Right forelimb (tissue), 1 donor: Measurements from ENCODE around the gene SNX25.
"Not testable (repeated sequence)": the region's sequence is repeated elsewhere in the genome, so short reads cannot be mapped to it uniquely, and the experiment has no call there.

Source experiments
- DNase-seq: peaks from one replicate; pipeline ENCODE4 v3.0.0-alpha.2; 2018

Gene SNX25

GRCh38 chr4:185309770-185310169, 100.4 kb downstream of the SNX25 start:
- DNase-seq = no peak

- DNase-seq = no peak
Observed at GRCh38 chr4:185311113-185311888, 101.9 kb downstream of the SNX25 start.

GRCh38 chr4:185312699-185313098, 103.3 kb downstream of the SNX25 start:
- DNase-seq = no peak

GRCh38 chr4:185317462-185317861, 108.1 kb downstream of the SNX25 start:
- not testable (repeated sequence) for DNase-seq

- no peak for DNase-seq
Observed at GRCh38 chr4:185317880-185318279, 108.5 kb downstream of the SNX25 start.

GRCh38 chr4:185318679-185319078, 109.3 kb downstream of the SNX25 start:
- no peak for DNase-seq

- no peak for DNase-seq
Observed at GRCh38 chr4:185322803-185323202, 113.4 kb downstream of the SNX25 start.

GRCh38 chr4:185323606-185324005, 114.2 kb downstream of the SNX25 start:
- DNase-seq = no peak

GRCh38 chr4:185324361-185324760, 115.0 kb downstream of the SNX25 start:
- not testable (repeated sequence) for DNase-seq

- not testable (repeated sequence) for DNase-seq
Observed at GRCh38 chr4:185325721-185326120, 116.3 kb downstream of the SNX25 start.

- DNase-seq = no peak
Observed at GRCh38 chr4:185328586-185328985, 119.2 kb downstream of the SNX25 start.

GRCh38 chr4:185329879-185330510, 120.6 kb downstream of the SNX25 start:
- DNase-seq = not testable (repeated sequence)

GRCh38 chr4:185332575-185333464, 123.4 kb downstream of the SNX25 start:
- no peak for DNase-seq

GRCh38 chr4:185334326-185334725, 124.9 kb downstream of the SNX25 start:
- DNase-seq = no peak

GRCh38 chr4:185335579-185335978, 126.2 kb downstream of the SNX25 start:
- no peak for DNase-seq

- DNase-seq = no peak
Observed at GRCh38 chr4:185339941-185340340, 130.5 kb downstream of the SNX25 start.

- DNase-seq = no peak
Observed at GRCh38 chr4:185341377-185341776, 132.0 kb downstream of the SNX25 start.

- DNase-seq = no peak
Observed at GRCh38 chr4:185341841-185342240, 132.4 kb downstream of the SNX25 start.

- DNase-seq = no peak
Observed at GRCh38 chr4:185343726-185344581, 134.6 kb downstream of the SNX25 start.

- no peak for DNase-seq
Observed at GRCh38 chr4:185344743-185345538, 135.5 kb downstream of the SNX25 start.

GRCh38 chr4:185346975-185347601, 137.7 kb downstream of the SNX25 start:
- no peak for DNase-seq
